Keratinocyte (primary cell): Measurements from ENCODE around the gene VAV2. TPM values are rescaled to one million over a fixed set of nuclear protein-coding genes. Genes with fewer than 3 reads are reported as not detected.

Source experiments
- DNase-seq: peaks from one replicate; pipeline ENCODE4 v3.0.0-alpha.2; 2011; ENCODE audit warnings: low read depth, missing footprints, low spot score
- FAIRE-seq: peaks from 2 replicates; lab custom pipeline; 2011; peaks lifted over from hg19 to GRCh38; lab: Jason Lieb, UNC
- H2AFZ ChIP-seq: 2 replicates; pipeline ENCODE4 v1.6.0; 2012; ENCODE audit warnings: low read length, control low read depth, inconsistent platforms; ENCODE audit not compliant: control insufficient read depth
- H3K27ac ChIP-seq: 2 replicates; pipeline ENCODE4 v1.5.1; 2011; ENCODE audit warnings: low read length; ENCODE audit not compliant: control insufficient read depth, insufficient read depth
- H3K27me3 ChIP-seq: 3 replicates; pipeline ENCODE4 v1.6.0; 2011; ENCODE audit warnings: low read length; ENCODE audit not compliant: control insufficient read depth, insufficient read depth; ENCODE audit errors: extremely low read depth
- H3K36me3 ChIP-seq, 2 experiments: 2 replicates in 1 of 2; 3 replicates in 1 of 2; pipeline ENCODE4 v1.5.1; 2011; ENCODE audit warnings: low read length in 2 of 2, mild to moderate bottlenecking in 1 of 2; ENCODE audit not compliant: control insufficient read depth in 2 of 2, insufficient read depth in 2 of 2; ENCODE audit errors: extremely low read depth in 1 of 2
- H3K4me1 ChIP-seq: 3 replicates; pipeline ENCODE4 v1.5.1; 2011; ENCODE audit warnings: low read length; ENCODE audit not compliant: control insufficient read depth, insufficient read depth; ENCODE audit errors: extremely low read depth
- H3K4me2 ChIP-seq: 3 replicates; pipeline ENCODE4 v1.6.0; 2011; ENCODE audit warnings: low read depth, low read length; ENCODE audit not compliant: control insufficient read depth, insufficient read depth; ENCODE audit errors: extremely low read depth
- H3K4me3 ChIP-seq, 3 experiments: fragments of 200-600 bp in 1 of 3; sonication (generic) in 1 of 3; 2 replicates in 2 of 3; 3 replicates in 1 of 3; pipeline ENCODE4 v1.5.1; 2011 to 2016; ENCODE audit warnings: low read length in 3 of 3, mild to moderate bottlenecking in 3 of 3, control low read depth in 2 of 3, inconsistent platforms in 1 of 3, low read depth in 1 of 3, mixed read lengths in 1 of 3, mixed run types in 1 of 3, moderate library complexity in 1 of 3; ENCODE audit not compliant: control insufficient read depth in 2 of 3, insufficient read depth in 2 of 3; ENCODE audit errors: extremely low read depth in 1 of 3
- H3K79me2 ChIP-seq: 2 replicates; pipeline ENCODE4 v1.6.0; 2012; ENCODE audit warnings: low read length; ENCODE audit not compliant: control insufficient read depth, insufficient read depth
- H3K9ac ChIP-seq: 3 replicates; pipeline ENCODE4 v1.6.0; 2011; ENCODE audit warnings: low read length; ENCODE audit not compliant: control insufficient read depth, insufficient read depth; ENCODE audit errors: extremely low read depth
- H3K9me1 ChIP-seq: 3 replicates; pipeline ENCODE4 v1.6.0; 2011; ENCODE audit warnings: low read length; ENCODE audit not compliant: control insufficient read depth, insufficient read depth; ENCODE audit errors: extremely low read depth
- H3K9me3 ChIP-seq: 2 replicates; pipeline ENCODE4 v1.5.1; 2012; ENCODE audit warnings: low read depth, low read length; ENCODE audit not compliant: control insufficient read depth
- H4K20me1 ChIP-seq: 3 replicates; pipeline ENCODE4 v1.6.0; 2011; ENCODE audit warnings: low read length; ENCODE audit not compliant: control insufficient read depth, insufficient read depth; ENCODE audit errors: extremely low read depth
- CTCF ChIP-seq, 3 experiments: IDR thresholded peaks in 1 of 3; conservative IDR thresholded peaks in 1 of 3; optimal IDR thresholded peaks in 1 of 3; 2 replicates in 2 of 3; 3 replicates in 1 of 3; pipeline versions ENCODE3 to v1.5.1; 2011; ENCODE audit warnings: low read length in 3 of 3, mild to moderate bottlenecking in 3 of 3, moderate library complexity in 2 of 3, control low read depth in 1 of 3, inconsistent platforms in 1 of 3; ENCODE audit not compliant: insufficient read depth in 2 of 3; ENCODE audit errors: extremely low read depth in 1 of 3
- EZH2 ChIP-seq: IDR thresholded peaks from one replicate; pipeline ENCODE4 v1.6.1; 2012; ENCODE audit warnings: inconsistent platforms, mild to moderate bottlenecking, low read length, moderate library complexity
- dilution Hi-C: fragments of 300-500 bp; cut with MboI; formaldehyde crosslinking; loops from one replicate; pipeline ENCODE4 v1.7.0; 2020; ENCODE audit warnings: low sequenced_read_pairs; ENCODE audit not compliant: extremely low pct_ligation_motif_present
- polyA plus RNA-seq, 5 experiments: library from polyadenylated mRNA; depleted of rRNA in 3 of 5; stranded (reverse) in 3 of 5; stranded (forward) in 1 of 5; unstranded in 1 of 5; fragments of >200 nt; gene quantifications; 1 replicate in 1 of 5; 2 replicates in 3 of 5; 3 replicates in 1 of 5; pipeline versions ENCODE4 v1.2.1 to v1.2.3, GENCODE V29; 2011 to 2012; ENCODE audit warnings: missing spikeins in 2 of 5, low read depth in 1 of 5, low replicate concordance in 1 of 5

VAV2 gene
- polyA plus RNA-seq, 1 donor (not counting 4 experiments of a cell fraction or from before 2014, with no cell fraction given) = 16.4 TPM

DNA sequence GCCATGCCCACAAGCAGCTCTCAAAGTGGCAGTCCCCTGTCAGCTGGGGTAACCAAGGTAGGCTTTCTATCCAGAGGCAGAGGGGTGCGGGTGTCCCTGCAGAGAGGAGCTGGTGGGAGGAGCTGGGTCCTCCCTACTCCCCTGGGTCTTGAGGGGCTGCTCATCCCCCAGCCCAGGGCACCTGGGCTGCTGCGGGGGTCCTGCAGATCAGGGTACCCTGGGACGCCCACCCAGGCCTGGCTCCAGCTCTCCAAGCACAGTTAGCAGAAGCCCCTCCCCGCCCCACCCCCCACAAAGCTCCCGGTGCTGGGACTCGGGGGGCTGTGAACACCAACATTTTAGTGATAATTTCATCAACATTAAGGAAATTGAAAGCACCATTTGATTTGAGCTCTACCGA, 29.8 kb downstream of the VAV2 start:
- Histone ChIP-seq H3K9me3 (no peaks in the 10 kb centered on the region), H2AFZ (no peak overlapping the region), H3K9ac (no peak overlapping the region), H3K79me2 (peaks cover 79% of the 10 kb centered on the region), H3K27me3 (no peaks in the 10 kb centered on the region), H4K20me1 (peaks cover 42% of the 10 kb centered on the region), H3K4me2 (no peak overlapping the region), H3K9me1 (peaks cover 12% of the 10 kb centered on the region), H3K36me3 (peaks cover 0 to 4% of the 10 kb centered on the region in 2 experiments), H3K4me3 (no peak overlapping the region), H3K27ac (no peak overlapping the region), H3K4me1 (peaks cover 37% of the 10 kb centered on the region)
- FAIRE-seq = no peak
- dilution Hi-C loops = no loop called here
- TF ChIP-seq CTCF (optimal IDR thresholded peaks at IDR 0.05 in 1 of 3, IDR thresholded peaks at IDR 0.05 in 1 of 3, conservative IDR thresholded peaks at IDR 0.05 in 1 of 3; ENCODE audit: extremely low read depth in 1 of 3, insufficient read depth in 2 of 3, low read length in 3 of 3) = no peak
- TF ChIP-seq EZH2 = no peak
- no peak for DNase-seq

DNA sequence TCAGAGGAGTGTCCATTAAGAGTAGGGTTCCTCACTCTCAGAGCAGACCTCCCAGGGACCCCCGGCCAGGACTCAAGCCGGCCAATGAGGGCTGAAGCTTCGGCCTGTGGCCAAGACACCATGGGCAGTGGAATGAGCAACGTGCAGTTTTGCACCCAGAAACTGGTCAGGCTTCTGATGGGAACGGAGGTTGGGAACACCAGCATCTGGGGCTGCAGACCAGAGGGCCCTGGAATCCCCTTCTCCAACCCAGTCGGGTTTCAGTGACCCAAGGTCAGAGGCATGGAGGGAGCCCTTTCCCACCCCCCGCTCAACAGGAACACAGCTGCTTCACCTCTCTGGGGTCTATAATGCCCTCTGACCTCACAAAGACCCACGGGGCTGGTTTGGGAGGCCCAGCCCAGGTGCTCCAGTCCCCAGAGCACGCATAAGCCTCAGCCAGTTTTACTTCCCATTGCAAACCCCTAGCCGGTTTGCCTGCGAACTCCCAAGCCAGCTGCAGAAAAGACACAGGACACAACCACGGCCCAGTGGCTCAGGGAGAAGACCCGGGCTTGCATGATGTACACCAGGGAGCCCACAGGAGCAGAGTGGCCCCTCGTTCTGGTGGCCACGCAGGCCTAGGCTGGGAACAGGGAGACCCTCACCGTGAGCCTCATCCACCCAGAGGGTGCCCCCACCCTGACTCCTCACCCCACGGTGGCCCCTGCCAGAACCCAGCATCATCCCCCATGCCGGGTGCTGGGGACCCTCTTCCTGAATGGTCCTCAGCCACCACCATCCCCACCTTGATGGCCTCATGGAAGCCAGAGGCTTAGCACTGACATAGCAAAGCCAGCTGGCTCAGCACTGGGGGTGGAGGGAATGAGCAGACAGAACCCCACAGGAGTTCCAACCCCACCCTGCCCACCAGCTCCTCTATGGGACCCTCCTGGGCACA, 30.6 kb downstream of the VAV2 start:
- Histone ChIP-seq H3K4me3 (no peak overlapping the region), H2AFZ (no peak overlapping the region), H4K20me1 (peaks cover 39% of the 10 kb centered on the region), H3K79me2 (peaks cover 81% of the 10 kb centered on the region), H3K27ac (no peak overlapping the region), H3K4me2 (no peak overlapping the region), H3K9me1 (peaks cover 12% of the 10 kb centered on the region), H3K9ac (no peak overlapping the region), H3K36me3 (peaks cover 2 to 4% of the 10 kb centered on the region in 2 experiments), H3K4me1 (peaks cover 37% of the 10 kb centered on the region), H3K27me3 (no peaks in the 10 kb centered on the region), H3K9me3 (no peaks in the 10 kb centered on the region)
- TF ChIP-seq EZH2 (no peak), CTCF (optimal IDR thresholded peaks at IDR 0.05 in 1 of 3, IDR thresholded peaks at IDR 0.05 in 1 of 3, conservative IDR thresholded peaks at IDR 0.05 in 1 of 3; ENCODE audit: extremely low read depth in 1 of 3, insufficient read depth in 2 of 3, low read length in 3 of 3) (no peak)
- FAIRE-seq = no peak
- DNase-seq = no peak
- dilution Hi-C loops = no loop called here
